ENCODE measurements around the gene GNAL. TPM values are rescaled to one million over a fixed set of nuclear protein-coding genes. Genes with fewer than 3 reads are reported as not detected.
"Not testable (repeated sequence)": the region's sequence is repeated elsewhere in the genome, so short reads cannot be mapped to it uniquely, and the experiment has no call there.

Gene GNAL
- total RNA-seq, 1 experiment from 2014 or later, result 24.0 TPM

- no peak overlapping the region for H2BK20ac ChIP-seq (ENCODE audit: low read depth, low read length, poor library complexity, severe bottlenecking)
- no peak overlapping the region for H3K4ac ChIP-seq (ENCODE audit: low read depth, low read length)
- H4K20me1 ChIP-seq (ENCODE audit: control insufficient read depth, insufficient read depth, insufficient read length), result no peaks in the 10 kb centered on the region
- no peak overlapping the region for H2BK120ac ChIP-seq (ENCODE audit: low read depth, low read length, poor library complexity, severe bottlenecking)
- no CpG with 5 or more reads among the region's 72 CpGs for WGBS (ENCODE audit: extremely low coverage, insufficient read length, low lambda C conversion rate)
- H3K23ac ChIP-seq (ENCODE audit: insufficient read length, low read depth, low read length), result no peak overlapping the region
- Mint-ChIP-seq H3K27me3 (ENCODE audit: low read depth) (peaks cover 25% of the 10 kb centered on the region), H3K9me3 (no peaks in the 10 kb centered on the region), H3K36me3 (ENCODE audit: insufficient read depth in 1 of 3, low read depth in 3 of 3) (no peaks in the 10 kb centered on the region), H3K4me1 (peaks cover 13 to 15% of the 10 kb centered on the region in 2 experiments), H3K4me3 (peak overlapping the region; percentile 76 to 92), H3K27ac (no peak overlapping the region)
- H2BK5ac ChIP-seq (ENCODE audit: insufficient read length, low read length), result no peak overlapping the region
- H2AK5ac ChIP-seq (ENCODE audit: insufficient read length, low read length), result no peak overlapping the region
- no peaks in the 10 kb centered on the region for H3K9me3 ChIP-seq (ENCODE audit: control insufficient read depth, low read depth, low read length)
- H3K27me3 ChIP-seq (ENCODE audit: insufficient read depth, low read length), result no peaks in the 10 kb centered on the region; the same call in 1 of the 2 replicates
- H4K5ac ChIP-seq (ENCODE audit: insufficient read length, low read depth, low read length), result no peak overlapping the region
- H3K79me2 ChIP-seq (ENCODE audit: insufficient read depth, low read length), result no peaks in the 10 kb centered on the region
- peak; percentile 71 for DNase-seq
- no peak overlapping the region for H4K8ac ChIP-seq (replicated peaks; ENCODE audit: insufficient read length, low read depth, low read length)
- H3K14ac ChIP-seq (ENCODE audit: insufficient read depth, low read length), result peak overlapping the region; percentile 74; the same call in 1 of the 2 replicates
- peak overlapping the region; percentile 32 for H2AFZ ChIP-seq (ENCODE audit: low read length)
- no peak overlapping the region for H3T11ph ChIP-seq (ENCODE audit: low read length)
- H2BK12ac ChIP-seq (ENCODE audit: insufficient read length, low read depth, low read length), result no peak overlapping the region
- no peak overlapping the region for H4K91ac ChIP-seq (ENCODE audit: insufficient read length, low read depth, low read length)
- H3K27ac ChIP-seq (ENCODE audit: insufficient read length, low read depth, low read length), result no peak overlapping the region
- H3K18ac ChIP-seq (ENCODE audit: insufficient read length, low read depth, low read length), result peak overlapping the region; percentile 66
- H3K4me1 ChIP-seq (ENCODE audit: insufficient read depth, low read length), result no peaks in the 10 kb centered on the region
- H3K79me1 ChIP-seq (ENCODE audit: insufficient read depth, low read depth, low read length, poor library complexity, severe bottlenecking), result no peaks in the 10 kb centered on the region
- no peak overlapping the region for H2BK15ac ChIP-seq (ENCODE audit: low read depth, low read length)
- peaks cover 3% of the 10 kb centered on the region for H3K23me2 ChIP-seq (ENCODE audit: insufficient read length, low read depth, low read length, poor library complexity, severe bottlenecking)
- H3K56ac ChIP-seq (ENCODE audit: insufficient read length, low read depth, low read length), result no peak overlapping the region
- peak overlapping the region; percentile 82 for H3K4me2 ChIP-seq (ENCODE audit: insufficient read depth, insufficient read length, low read length)
- H3K9ac ChIP-seq (ENCODE audit: extremely low read depth, insufficient read length, low read length), result no peak overlapping the region
- TF ChIP-seq CTCF (conservative IDR thresholded peaks at IDR 0.05), result no peak
Measured at GRCh38 chr18:11689669-11690565, 853 bp downstream of the GNAL start.

- H3K56ac ChIP-seq (ENCODE audit: insufficient read length, low read depth, low read length); H4K20me1 ChIP-seq (ENCODE audit: control insufficient read depth, insufficient read depth, insufficient read length); H2BK12ac ChIP-seq (ENCODE audit: insufficient read length, low read depth, low read length); H3K27me3 ChIP-seq (ENCODE audit: insufficient read depth, low read length); H3K4me1 ChIP-seq (ENCODE audit: insufficient read depth, low read length); H3K36me3 Mint-ChIP-seq (ENCODE audit: insufficient read depth in 1 of 3, low read depth in 3 of 3); H3K4me3 Mint-ChIP-seq; H4K8ac ChIP-seq (replicated peaks; ENCODE audit: insufficient read length, low read depth, low read length); H3K23me2 ChIP-seq (ENCODE audit: insufficient read length, low read depth, low read length, poor library complexity, severe bottlenecking); H2BK15ac ChIP-seq (ENCODE audit: low read depth, low read length); H3K9me3 ChIP-seq (ENCODE audit: control insufficient read depth, low read depth, low read length); H4K91ac ChIP-seq (ENCODE audit: insufficient read length, low read depth, low read length); H3K4me2 ChIP-seq (ENCODE audit: insufficient read depth, insufficient read length, low read length); H3K9me3 Mint-ChIP-seq; H2BK20ac ChIP-seq (ENCODE audit: low read depth, low read length, poor library complexity, severe bottlenecking); DNase-seq; H3K79me1 ChIP-seq (ENCODE audit: insufficient read depth, low read depth, low read length, poor library complexity, severe bottlenecking); H2BK120ac ChIP-seq (ENCODE audit: low read depth, low read length, poor library complexity, severe bottlenecking); H2AK5ac ChIP-seq (ENCODE audit: insufficient read length, low read length); H2BK5ac ChIP-seq (ENCODE audit: insufficient read length, low read length); H3K23ac ChIP-seq (ENCODE audit: insufficient read length, low read depth, low read length); H3K14ac ChIP-seq (ENCODE audit: insufficient read depth, low read length); H3K27ac ChIP-seq (ENCODE audit: insufficient read length, low read depth, low read length); H3K4ac ChIP-seq (ENCODE audit: low read depth, low read length); H3K27ac Mint-ChIP-seq; H3K18ac ChIP-seq (ENCODE audit: insufficient read length, low read depth, low read length); H4K5ac ChIP-seq (ENCODE audit: insufficient read length, low read depth, low read length); H2AFZ ChIP-seq (ENCODE audit: low read length); H3K79me2 ChIP-seq (ENCODE audit: insufficient read depth, low read length); H3T11ph ChIP-seq (ENCODE audit: low read length); H3K9ac ChIP-seq (ENCODE audit: extremely low read depth, insufficient read length, low read length): not testable (repeated sequence)
- WGBS (ENCODE audit: extremely low coverage, insufficient read length, low lambda C conversion rate), result no CpG with 5 or more reads among the region's 5 CpGs
- H3K4me1 Mint-ChIP-seq, result peaks cover 14 to 19% of the 10 kb centered on the region in 2 experiments
- H3K27me3 Mint-ChIP-seq (ENCODE audit: low read depth), result peaks cover 25% of the 10 kb centered on the region
Measured at GRCh38 chr18:11690660-11691059, 1.6 kb downstream of the GNAL start.
